HepG2 (cell line): ENCODE results near the gene KCTD21. TPM values are rescaled to one million over a fixed set of nuclear protein-coding genes. Genes with fewer than 3 reads are reported as not detected.

Experiments
- ATF6 ChIP-seq: sonication (generic); formaldehyde crosslinking; conservative IDR thresholded peaks from 2 replicates; pipeline ENCODE4 v1.4.0; 2020; ENCODE audit warnings: missing genetic modification reagents
- GFI1 ChIP-seq: sonication (generic); formaldehyde crosslinking; IDR thresholded peaks from 2 replicates; pipeline ENCODE4 v1.5.0; 2020; ENCODE audit warnings: missing genetic modification reagents, mild to moderate bottlenecking, borderline replicate concordance
- KDM5B ChIP-seq: sonication (generic); formaldehyde crosslinking; IDR thresholded peaks from 2 replicates; pipeline ENCODE4 v1.4.0; 2020; ENCODE audit warnings: missing genetic modification reagents, mild to moderate bottlenecking, borderline replicate concordance
- MTA1 ChIP-seq: sonication (generic); formaldehyde crosslinking; IDR thresholded peaks from 2 replicates; pipeline ENCODE4 v1.4.0; 2020; ENCODE audit warnings: missing genetic modification reagents, mild to moderate bottlenecking, borderline replicate concordance
- NCOR1 ChIP-seq: fragments of 200-600 bp; sonication (generic); IDR thresholded peaks from 2 replicates; pipeline ENCODE4 v1.7.0; 2017; ENCODE audit warnings: antibody characterized with exemption, low read length, borderline replicate concordance
- PCBP1 ChIP-seq: fragments of 200-400 bp; formaldehyde crosslinking; IDR thresholded peaks from 2 replicates; pipeline ENCODE4 v1.6.1; 2017; ENCODE audit warnings: mild to moderate bottlenecking, low read depth, low read length, borderline replicate concordance
- RBM39 ChIP-seq: fragments of 200-400 bp; formaldehyde crosslinking; IDR thresholded peaks from one replicate; pipeline ENCODE4 v1.6.1; 2018; ENCODE audit warnings: antibody characterized with exemption, mild to moderate bottlenecking, low read depth, low read length; ENCODE audit not compliant: poor library complexity, severe bottlenecking
- RCOR2 ChIP-seq: IDR thresholded peaks from 2 replicates; pipeline ENCODE4 v1.6.1; 2016; ENCODE audit warnings: missing biosample characterization, missing genetic modification reagents
- RFXANK ChIP-seq: IDR thresholded peaks from 2 replicates; pipeline ENCODE4 v1.6.1; 2016
- SNAPC4 ChIP-seq: sonication (generic); formaldehyde crosslinking; IDR thresholded peaks from 2 replicates; pipeline ENCODE4 v1.4.0; 2020; ENCODE audit warnings: mild to moderate bottlenecking, missing genetic modification reagents
- SPEN ChIP-seq: sonication (generic); formaldehyde crosslinking; IDR thresholded peaks from 2 replicates; pipeline ENCODE4 v1.5.1; 2020; ENCODE audit warnings: low read depth, mild to moderate bottlenecking, missing genetic modification reagents
- ZBTB38 ChIP-seq: sonication (generic); formaldehyde crosslinking; IDR thresholded peaks from 2 replicates; pipeline ENCODE4 v1.5.1; 2020; ENCODE audit warnings: mild to moderate bottlenecking, missing genetic modification reagents
- ZFY ChIP-seq: sonication (generic); formaldehyde crosslinking; IDR thresholded peaks from 2 replicates; pipeline ENCODE4 v1.4.0; 2020; ENCODE audit warnings: missing genetic modification reagents
- ZNF224 ChIP-seq: sonication (generic); formaldehyde crosslinking; IDR thresholded peaks from 2 replicates; pipeline ENCODE4 v1.5.0; 2020; ENCODE audit warnings: mild to moderate bottlenecking, missing genetic modification reagents
- ZNF253 ChIP-seq: sonication (generic); formaldehyde crosslinking; IDR thresholded peaks from 2 replicates; pipeline ENCODE4 v1.8.0; 2022; ENCODE audit warnings: mild to moderate bottlenecking, missing genetic modification reagents, borderline replicate concordance
- ZNF687 ChIP-seq: sonication (generic); formaldehyde crosslinking; IDR thresholded peaks from 2 replicates; pipeline ENCODE4 v1.5.1; 2020; ENCODE audit warnings: mild to moderate bottlenecking, missing genetic modification reagents, moderate library complexity
- ZNF879 ChIP-seq: sonication (generic); formaldehyde crosslinking; IDR thresholded peaks from 2 replicates; pipeline ENCODE4 v1.8.1; 2023; ENCODE audit warnings: missing genetic modification reagents
- polyA plus RNA-seq, 8 experiments: library from polyadenylated mRNA; depleted of rRNA in 3 of 8; stranded (reverse) in 7 of 8; unstranded in 1 of 8; fragments of >200 nt; fragmentation: Illumina TruSeq in 4 of 8; extraction: Trizol in 4 of 8; gene quantifications; 2 replicates each; pipeline versions ENCODE4 v1.2.1 to v1.2.3, GENCODE V29; 2011 to 2016; ENCODE audit warnings: low read depth in 4 of 8, missing spikeins in 1 of 8, mixed read lengths in 1 of 8; ENCODE audit not compliant: insufficient read depth in 1 of 8
- total RNA-seq, 5 experiments: library from RNA; depleted of rRNA; stranded (reverse); fragments of >200 nt; fragmentation: Illumina TruSeq; extraction: Trizol; gene quantifications; 2 replicates each; pipeline ENCODE4 v1.2.3, GENCODE V29; 2016; ENCODE audit warnings: low read depth in 1 of 5

The KCTD21 gene
- total and polyA plus RNA-seq, 2 of the 13 experiments (the other 11 are each of a cell fraction or from before 2014, with no cell fraction given) = 3.1 to 13.5 TPM

- no peak for TF ChIP-seq ZNF253 (CRISPR knock-in tag)
- TF ChIP-seq ZNF879 (CRISPR knock-in tag) = no peak
- TF ChIP-seq NCOR1 = peak; percentile 70; the same call in 1 of the 2 replicates
- peak; percentile 90 for TF ChIP-seq ZNF687 (CRISPR knock-in tag)
- TF ChIP-seq RFXANK (CRISPR knock-in tag) = no peak
- peak; percentile 98 for TF ChIP-seq RCOR2 (CRISPR knock-in tag)
- peak; percentile 79; the same call in 1 of the 2 replicates for TF ChIP-seq PCBP1
- TF ChIP-seq ZFY (CRISPR knock-in tag) = peak; percentile 54
- peak; percentile 82 for TF ChIP-seq MTA1 (CRISPR knock-in tag)
- TF ChIP-seq SNAPC4 (CRISPR knock-in tag) = 0 out of 2 replicates have a peak, but pooled peaks have one; percentile 70
- peak; percentile 73; the same call in 1 of the 2 replicates for TF ChIP-seq KDM5B (CRISPR knock-in tag)
- peak; percentile 81; the same call in 1 of the 2 replicates for TF ChIP-seq GFI1
- peak; percentile 52 for TF ChIP-seq SPEN (CRISPR knock-in tag)
- peak; percentile 96 for TF ChIP-seq RBM39
- peak; percentile 28; the same call in 1 of the 2 replicates for TF ChIP-seq ATF6
- TF ChIP-seq ZBTB38 (CRISPR knock-in tag) = peak; percentile 74
- peak; percentile 81; the same call in 1 of the 2 replicates for TF ChIP-seq ZNF224 (CRISPR knock-in tag)
These were observed at the start of gene KCTD21, which contains the start of gene USP35 (continued) for GRCh38 chr11:78188286-78189173.
